ENCODE data around the gene HMCN1.

The HMCN1 gene

GRCh38 chr1:186009039-186009737 lies 275.0 kb downstream of the HMCN1 start:
- no peak overlapping the region for H3K27ac Mint-ChIP-seq (ENCODE audit: low read depth)
- no peaks in the 10 kb centered on the region for H3K4me1 Mint-ChIP-seq

GRCh38 chr1:186014370-186015037 lies 280.3 kb downstream of the HMCN1 start:
- Mint-ChIP-seq H3K9me3 (no peaks in the 10 kb centered on the region), H3K4me3 (no peak overlapping the region), H3K36me3 (ENCODE audit: insufficient read depth) (no peaks in the 10 kb centered on the region), H3K4me1 (no peaks in the 10 kb centered on the region), H3K27ac (ENCODE audit: low read depth) (no peak overlapping the region), H3K27me3 (no peaks in the 10 kb centered on the region)
- ATAC-seq (replicated peaks; ENCODE audit: extremely low read depth, poor library complexity, severe bottlenecking) (no peak), DNase-seq (ENCODE audit: low spot score in 2 of 2) (no peak)

More at GRCh38 chr1:186009039-186009737, 275.0 kb downstream of the HMCN1 start:
- H3K36me3 Mint-ChIP-seq (ENCODE audit: insufficient read depth): no peaks in the 10 kb centered on the region
- H3K9me3 Mint-ChIP-seq: peaks cover 5% of the 10 kb centered on the region
- ATAC-seq (replicated peaks; ENCODE audit: extremely low read depth, poor library complexity, severe bottlenecking): no peak
- H3K4me3 Mint-ChIP-seq: no peak overlapping the region
- no peaks in the 10 kb centered on the region for H3K27me3 Mint-ChIP-seq
- DNase-seq (ENCODE audit: low spot score in 2 of 2): no peak

- Mint-ChIP-seq H3K9me3 (no peaks in the 10 kb centered on the region), H3K36me3 (ENCODE audit: insufficient read depth) (no peaks in the 10 kb centered on the region), H3K27ac (ENCODE audit: low read depth) (no peak overlapping the region), H3K27me3 (no peaks in the 10 kb centered on the region), H3K4me1 (no peaks in the 10 kb centered on the region), H3K4me3 (no peak overlapping the region)
- no peak for ATAC-seq (replicated peaks; ENCODE audit: extremely low read depth, poor library complexity, severe bottlenecking)
- DNase-seq (ENCODE audit: low spot score in 2 of 2): no peak
Measured at GRCh38 chr1:186016856-186017255, 282.7 kb downstream of the HMCN1 start.

- no peaks in the 10 kb centered on the region for H3K4me1 Mint-ChIP-seq
- DNase-seq (ENCODE audit: low spot score in 2 of 2) (no peak), ATAC-seq (replicated peaks; ENCODE audit: extremely low read depth, poor library complexity, severe bottlenecking) (no peak)
- H3K27me3 Mint-ChIP-seq: no peaks in the 10 kb centered on the region
- H3K9me3 Mint-ChIP-seq: no peaks in the 10 kb centered on the region
- H3K4me3 Mint-ChIP-seq: no peak overlapping the region
- no peaks in the 10 kb centered on the region for H3K36me3 Mint-ChIP-seq (ENCODE audit: insufficient read depth)
- no peak overlapping the region for H3K27ac Mint-ChIP-seq (ENCODE audit: low read depth)
Measured at GRCh38 chr1:186022184-186022583, 288.0 kb downstream of the HMCN1 start.

- ATAC-seq (replicated peaks; ENCODE audit: extremely low read depth, poor library complexity, severe bottlenecking) (no peak), DNase-seq (ENCODE audit: low spot score in 2 of 2) (no peak)
- no peak overlapping the region for H3K27ac Mint-ChIP-seq (ENCODE audit: low read depth)
- no peaks in the 10 kb centered on the region for H3K4me1 Mint-ChIP-seq
- H3K27me3 Mint-ChIP-seq: no peaks in the 10 kb centered on the region
- no peak overlapping the region for H3K4me3 Mint-ChIP-seq
- no peaks in the 10 kb centered on the region for H3K9me3 Mint-ChIP-seq
- H3K36me3 Mint-ChIP-seq (ENCODE audit: insufficient read depth): no peaks in the 10 kb centered on the region
Measured at GRCh38 chr1:186026946-186027345, 292.8 kb downstream of the HMCN1 start.

GRCh38 chr1:186027621-186028020 lies 293.4 kb downstream of the HMCN1 start:
- H3K27ac Mint-ChIP-seq (ENCODE audit: low read depth): no peak overlapping the region
- no peaks in the 10 kb centered on the region for H3K36me3 Mint-ChIP-seq (ENCODE audit: insufficient read depth)

GRCh38 chr1:186030453-186030852 lies 296.3 kb downstream of the HMCN1 start:
- Mint-ChIP-seq H3K4me1 (no peaks in the 10 kb centered on the region), H3K27ac (ENCODE audit: low read depth) (no peak overlapping the region), H3K27me3 (no peaks in the 10 kb centered on the region), H3K36me3 (ENCODE audit: insufficient read depth) (no peaks in the 10 kb centered on the region), H3K4me3 (no peak overlapping the region), H3K9me3 (peaks cover 8% of the 10 kb centered on the region)
- DNase-seq (ENCODE audit: low spot score in 2 of 2) (no peak), ATAC-seq (replicated peaks; ENCODE audit: extremely low read depth, poor library complexity, severe bottlenecking) (no peak)

More at GRCh38 chr1:186027621-186028020, 293.4 kb downstream of the HMCN1 start:
- Mint-ChIP-seq H3K9me3 (peaks cover 4% of the 10 kb centered on the region), H3K4me3 (no peak overlapping the region), H3K4me1 (no peaks in the 10 kb centered on the region), H3K27me3 (no peaks in the 10 kb centered on the region)
- DNase-seq (ENCODE audit: low spot score in 2 of 2) (no peak), ATAC-seq (replicated peaks; ENCODE audit: extremely low read depth, poor library complexity, severe bottlenecking) (no peak)

GRCh38 chr1:186033847-186034271 lies 299.7 kb downstream of the HMCN1 start:
- Mint-ChIP-seq H3K27me3 (no peaks in the 10 kb centered on the region), H3K4me1 (no peaks in the 10 kb centered on the region), H3K4me3 (no peak overlapping the region), H3K27ac (ENCODE audit: low read depth) (no peak overlapping the region), H3K9me3 (peaks cover 8% of the 10 kb centered on the region), H3K36me3 (ENCODE audit: insufficient read depth) (no peaks in the 10 kb centered on the region)
- DNase-seq (ENCODE audit: low spot score in 2 of 2) (no peak), ATAC-seq (replicated peaks; ENCODE audit: extremely low read depth, poor library complexity, severe bottlenecking) (no peak)

- H3K27me3 Mint-ChIP-seq: no peaks in the 10 kb centered on the region
- no peaks in the 10 kb centered on the region for H3K9me3 Mint-ChIP-seq
- no peaks in the 10 kb centered on the region for H3K4me1 Mint-ChIP-seq
- DNase-seq (ENCODE audit: low spot score in 2 of 2) (no peak), ATAC-seq (replicated peaks; ENCODE audit: extremely low read depth, poor library complexity, severe bottlenecking) (no peak)
- no peaks in the 10 kb centered on the region for H3K36me3 Mint-ChIP-seq (ENCODE audit: insufficient read depth)
- H3K4me3 Mint-ChIP-seq: no peak overlapping the region
- H3K27ac Mint-ChIP-seq (ENCODE audit: low read depth): no peak overlapping the region
Measured at GRCh38 chr1:186042230-186042629, 308.0 kb downstream of the HMCN1 start.

- Mint-ChIP-seq H3K27me3 (no peaks in the 10 kb centered on the region), H3K9me3 (no peaks in the 10 kb centered on the region), H3K36me3 (ENCODE audit: insufficient read depth) (no peaks in the 10 kb centered on the region), H3K4me3 (no peak overlapping the region), H3K4me1 (no peaks in the 10 kb centered on the region), H3K27ac (ENCODE audit: low read depth) (no peak overlapping the region)
- no peak for ATAC-seq (replicated peaks; ENCODE audit: extremely low read depth, poor library complexity, severe bottlenecking)
- no peak for DNase-seq (ENCODE audit: low spot score in 2 of 2)
Measured at GRCh38 chr1:186043296-186043695, 309.1 kb downstream of the HMCN1 start.

- H3K36me3 Mint-ChIP-seq (ENCODE audit: insufficient read depth): peaks cover 1% of the 10 kb centered on the region
- no peaks in the 10 kb centered on the region for H3K27me3 Mint-ChIP-seq
- H3K4me3 Mint-ChIP-seq: no peak overlapping the region
- no peaks in the 10 kb centered on the region for H3K4me1 Mint-ChIP-seq
- DNase-seq (ENCODE audit: low spot score in 2 of 2): no peak
- no peak for ATAC-seq (replicated peaks; ENCODE audit: extremely low read depth, poor library complexity, severe bottlenecking)
- H3K9me3 Mint-ChIP-seq: no peaks in the 10 kb centered on the region
- H3K27ac Mint-ChIP-seq (ENCODE audit: low read depth): no peak overlapping the region
Measured at GRCh38 chr1:186044079-186044685, 310.0 kb downstream of the HMCN1 start.

GRCh38 chr1:186046437-186047211 lies 312.4 kb downstream of the HMCN1 start:
- no peaks in the 10 kb centered on the region for H3K4me1 Mint-ChIP-seq
- DNase-seq (ENCODE audit: low spot score in 2 of 2) (no peak), ATAC-seq (replicated peaks; ENCODE audit: extremely low read depth, poor library complexity, severe bottlenecking) (no peak)
- H3K4me3 Mint-ChIP-seq: no peak overlapping the region
- H3K9me3 Mint-ChIP-seq: no peaks in the 10 kb centered on the region
- no peaks in the 10 kb centered on the region for H3K27me3 Mint-ChIP-seq
- H3K36me3 Mint-ChIP-seq (ENCODE audit: insufficient read depth): peaks cover 2% of the 10 kb centered on the region
- H3K27ac Mint-ChIP-seq (ENCODE audit: low read depth): no peak overlapping the region

All from central memory CD8-positive, alpha-beta T cell (primary cell).